ENCODE data around the gene TIMELESS.

DNA sequence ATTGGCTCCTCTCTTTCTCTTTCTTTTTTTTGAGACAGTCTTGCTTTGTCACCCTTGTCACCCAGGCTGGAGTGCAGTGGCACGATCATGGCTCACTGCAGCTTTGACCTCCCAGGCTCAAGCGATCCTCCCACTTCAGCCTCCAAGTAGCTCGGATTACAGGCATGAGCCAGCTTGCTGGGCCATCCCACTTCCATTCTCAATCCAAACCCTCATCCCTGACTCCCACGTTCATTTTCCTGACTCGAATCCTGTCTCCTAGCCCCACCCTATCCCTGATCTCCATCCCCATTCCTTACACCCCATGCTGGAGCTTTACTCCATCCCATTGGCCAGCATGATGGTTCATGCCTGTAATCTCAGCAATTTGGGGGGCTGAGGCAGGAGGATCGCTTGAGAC lies 26.9 kb upstream of the TIMELESS start:
- TF ChIP-seq, protein P1, sequence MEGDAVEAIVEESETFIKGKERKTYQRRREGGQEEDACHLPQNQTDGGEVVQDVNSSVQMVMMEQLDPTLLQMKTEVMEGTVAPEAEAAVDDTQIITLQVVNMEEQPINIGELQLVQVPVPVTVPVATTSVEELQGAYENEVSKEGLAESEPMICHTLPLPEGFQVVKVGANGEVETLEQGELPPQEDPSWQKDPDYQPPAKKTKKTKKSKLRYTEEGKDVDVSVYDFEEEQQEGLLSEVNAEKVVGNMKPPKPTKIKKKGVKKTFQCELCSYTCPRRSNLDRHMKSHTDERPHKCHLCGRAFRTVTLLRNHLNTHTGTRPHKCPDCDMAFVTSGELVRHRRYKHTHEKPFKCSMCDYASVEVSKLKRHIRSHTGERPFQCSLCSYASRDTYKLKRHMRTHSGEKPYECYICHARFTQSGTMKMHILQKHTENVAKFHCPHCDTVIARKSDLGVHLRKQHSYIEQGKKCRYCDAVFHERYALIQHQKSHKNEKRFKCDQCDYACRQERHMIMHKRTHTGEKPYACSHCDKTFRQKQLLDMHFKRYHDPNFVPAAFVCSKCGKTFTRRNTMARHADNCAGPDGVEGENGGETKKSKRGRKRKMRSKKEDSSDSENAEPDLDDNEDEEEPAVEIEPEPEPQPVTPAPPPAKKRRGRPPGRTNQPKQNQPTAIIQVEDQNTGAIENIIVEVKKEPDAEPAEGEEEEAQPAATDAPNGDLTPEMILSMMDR (IDR thresholded peaks at IDR 0.05; ENCODE audit: low read depth, low read length, missing input control): no peak
- no peak for TF ChIP-seq NR2F2 (IDR thresholded peaks at IDR 0.05)
- TF ChIP-seq JUND (IDR thresholded peaks at IDR 0.05): no peak
- TF ChIP-seq, protein P2, sequence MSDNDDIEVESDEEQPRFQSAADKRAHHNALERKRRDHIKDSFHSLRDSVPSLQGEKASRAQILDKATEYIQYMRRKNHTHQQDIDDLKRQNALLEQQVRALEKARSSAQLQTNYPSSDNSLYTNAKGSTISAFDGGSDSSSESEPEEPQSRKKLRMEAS (IDR thresholded peaks at IDR 0.05): no peak
- TF ChIP-seq RAD21 (IDR thresholded peaks at IDR 0.05): no peak
- no peak for TF ChIP-seq TAF1 (conservative IDR thresholded peaks at IDR 0.05)
- TF ChIP-seq EGR1 (IDR thresholded peaks at IDR 0.05; ENCODE audit: low read depth in 2 of 2): no peak

Data from liver (tissue), 3 donors.